ENCODE results near the gene FETUB.

GRCh38 chr3:186693843-186694242 lies 53.6 kb downstream of the FETUB start:
- TF ChIP-seq CTCF (IDR thresholded peaks at IDR 0.05) = no peak
- no peak for TF ChIP-seq EP300 (IDR thresholded peaks at IDR 0.05)
- no peak for TF ChIP-seq JUN (IDR thresholded peaks at IDR 0.05)
- no peak for TF ChIP-seq GATA3 (IDR thresholded peaks at IDR 0.05; ENCODE audit: borderline replicate concordance)
- no peak for TF ChIP-seq KDM1A (IDR thresholded peaks at IDR 0.05; ENCODE audit: low read depth)
- no peak for TF ChIP-seq HDAC2 (IDR thresholded peaks at IDR 0.05)
- no peak for TF ChIP-seq POLR2A (IDR thresholded peaks at IDR 0.05; ENCODE audit: low read length)
- no peak for TF ChIP-seq RCOR1 (IDR thresholded peaks at IDR 0.05; ENCODE audit: low read depth, low read length)
- TF ChIP-seq BHLHE40 (IDR thresholded peaks at IDR 0.05; ENCODE audit: low read depth, low read length) = no peak
- no peak for TF ChIP-seq USF2 (IDR thresholded peaks at IDR 0.05)
- TF ChIP-seq FOSL2 (IDR thresholded peaks at IDR 0.05) = no peak
- no peak for TF ChIP-seq FOSL2 (CRISPR knock-in tag; IDR thresholded peaks at IDR 0.05)
